Measurements from ENCODE around the gene COQ10A.

COQ10A gene

DNA sequence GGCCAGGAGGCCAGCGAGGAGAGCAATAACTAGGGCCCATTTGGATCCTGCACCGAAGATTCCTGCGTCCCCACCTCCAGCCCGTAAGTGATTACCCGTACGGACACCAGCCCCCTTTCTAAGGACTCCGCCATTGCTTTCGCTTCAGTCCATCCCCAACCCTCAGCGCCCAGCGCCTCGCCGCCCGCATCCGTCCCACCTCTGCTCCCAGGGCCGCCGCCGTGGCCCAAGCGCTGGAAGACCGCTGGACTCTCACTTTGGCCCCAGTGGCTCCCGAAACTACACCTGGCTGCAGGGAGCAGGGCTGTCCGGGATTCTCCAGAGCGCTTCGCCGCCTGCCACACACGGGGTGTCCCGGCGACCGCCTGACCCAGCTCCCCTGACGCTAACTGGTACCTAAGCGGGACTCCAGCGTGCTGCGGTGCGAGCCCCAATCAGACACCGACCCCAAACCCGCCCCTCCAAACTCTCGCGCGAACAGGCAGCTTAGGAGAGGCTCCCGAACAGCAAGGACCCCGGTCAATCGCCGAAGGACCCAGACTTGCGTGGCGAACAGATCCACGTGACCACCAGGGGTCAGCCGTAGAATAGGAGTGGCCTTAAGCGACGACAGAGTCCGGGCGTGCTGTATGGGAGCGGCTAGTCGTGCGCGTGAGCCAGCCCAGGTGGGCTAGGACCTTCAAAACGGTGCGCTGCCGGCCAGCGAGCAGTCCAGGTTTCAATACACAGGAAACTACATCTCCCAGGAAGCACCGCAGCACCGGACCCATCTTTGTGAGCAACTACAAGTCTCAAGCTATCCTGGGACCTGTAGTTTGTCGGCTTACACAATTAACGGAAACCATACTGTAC lies 49.1 kb downstream of the COQ10A start, which contains the start of gene CNPY2:
TSS of gene CNPY2 (minus strand) at position 367 of the 852 bp plus-strand sequence. CDS start 771 bp downstream, outside the sequence.
- DNase-seq (ENCODE audit: low read depth, low spot score) = peak; percentile 97

DNA sequence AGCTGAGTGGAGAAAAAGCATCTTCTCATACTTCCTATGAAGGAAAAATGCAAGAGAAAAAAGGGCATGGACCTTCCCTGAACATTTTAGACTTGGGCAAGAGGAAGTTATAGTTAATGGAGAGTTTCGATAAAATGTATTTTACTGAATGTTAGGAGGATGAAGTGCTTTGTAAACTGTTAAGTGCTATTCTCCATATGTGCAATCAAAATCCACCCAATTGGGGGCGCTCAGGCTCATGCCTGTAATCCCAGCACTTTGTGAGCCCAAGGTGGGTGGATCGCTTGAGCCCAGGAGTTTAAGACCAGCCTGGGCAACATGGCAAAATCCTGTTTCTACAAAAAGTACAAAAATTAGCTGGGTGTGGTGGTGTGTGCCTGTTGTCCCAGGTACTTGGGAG lies 50.9 kb downstream of the COQ10A start:
- no peak for DNase-seq (ENCODE audit: low read depth, low spot score)

Data from iPS DF 19.7 (cell line).